Neural cell (in vitro differentiated cells): ENCODE results near the gene FLOT2. TPM values are rescaled to one million over a fixed set of nuclear protein-coding genes. Genes with fewer than 3 reads are reported as not detected.

Experiments used
- H2AFZ ChIP-seq: fragments of 200-600, 300-800 bp; sonication (generic), shearing (Covaris generic); 2 replicates; pipeline ENCODE4 v1.6.0; 2014; ENCODE audit warnings: low read depth, mild to moderate bottlenecking, antibody characterized with exemption, low read length, moderate library complexity
- H3F3A ChIP-seq: fragments of 200-600 bp; shearing (Covaris generic); 2 replicates; pipeline ENCODE4 v1.6.1; 2016; ENCODE audit warnings: mild to moderate bottlenecking, moderate library complexity, mixed read lengths, antibody characterized with exemption, low read length; ENCODE audit not compliant: insufficient read depth, poor library complexity, severe bottlenecking
- H3K27ac ChIP-seq: fragments of 200-600, 300-800 bp; sonication (generic), shearing (Covaris generic); 2 replicates; pipeline ENCODE4 v1.5.1; 2014; ENCODE audit warnings: mild to moderate bottlenecking, low read length, moderate library complexity
- H3K27me3 ChIP-seq: fragments of 300-800, 200-600 bp; sonication (generic), shearing (Covaris generic); 2 replicates; pipeline ENCODE4 v1.6.0; 2014; ENCODE audit warnings: mild to moderate bottlenecking, low read depth, low read length, moderate library complexity; ENCODE audit not compliant: insufficient read depth
- H3K36me3 ChIP-seq: fragments of 300-800, 200-600 bp; sonication (generic), shearing (Covaris generic); 2 replicates; pipeline ENCODE4 v1.5.1; 2014; ENCODE audit warnings: mild to moderate bottlenecking, antibody characterized with exemption, low read length, moderate library complexity; ENCODE audit not compliant: insufficient read depth
- H3K4me2 ChIP-seq: fragments of 300-800, 200-600 bp; sonication (generic), shearing (Covaris generic); 2 replicates; pipeline ENCODE4 v1.6.0; 2014; ENCODE audit warnings: mild to moderate bottlenecking, low read length
- H3K4me3 ChIP-seq: fragments of 300-800, 200-600 bp; sonication (generic), shearing (Covaris generic); 2 replicates; pipeline ENCODE4 v1.5.1; 2014; ENCODE audit warnings: mild to moderate bottlenecking, low read length, moderate library complexity
- H3K79me2 ChIP-seq: fragments of 200-600 bp; shearing (Covaris generic); replicated peaks from 2 replicates; pipeline ENCODE4 v1.6.0; 2014; ENCODE audit warnings: mild to moderate bottlenecking, low read length, moderate library complexity; ENCODE audit not compliant: insufficient read depth
- H3K9ac ChIP-seq: fragments of 300-800, 200-600 bp; sonication (generic), shearing (Covaris generic); 2 replicates; pipeline ENCODE4 v1.6.1; 2016; ENCODE audit warnings: mild to moderate bottlenecking, low read length, mixed read lengths
- H3K9me2 ChIP-seq: fragments of 200-600 bp; shearing (Covaris generic); 2 replicates; pipeline ENCODE4 v1.6.1; 2016; ENCODE audit warnings: mild to moderate bottlenecking, low read length, mixed read lengths; ENCODE audit not compliant: insufficient read depth
- H3K9me3 ChIP-seq: fragments of 200-600, 300-800 bp; sonication (generic), shearing (Covaris generic); 2 replicates; pipeline ENCODE4 v1.6.1; 2016; ENCODE audit warnings: mild to moderate bottlenecking, mixed run types, low read length, moderate library complexity, mixed read lengths
- H4K20me1 ChIP-seq: fragments of 200-600 bp; shearing (Covaris generic); 2 replicates; pipeline ENCODE4 v1.6.1; 2016; ENCODE audit warnings: mild to moderate bottlenecking, mixed run types; ENCODE audit not compliant: insufficient read depth
- EP300 ChIP-seq: fragments of 450-650 bp; conservative IDR thresholded peaks from 2 replicates; pipeline ENCODE4 v1.6.1; 2014; ENCODE audit warnings: antibody characterized with exemption, mild to moderate bottlenecking, moderate library complexity; ENCODE audit not compliant: poor library complexity, severe bottlenecking
- EZH2 ChIP-seq: fragments of 200-600, 300-800 bp; shearing (Covaris generic), sonication (generic); IDR thresholded peaks from 2 replicates; pipeline ENCODE4 v1.6.1; 2014; ENCODE audit warnings: antibody characterized with exemption, low read length, borderline replicate concordance, mild to moderate bottlenecking; ENCODE audit not compliant: insufficient read depth, poor library complexity, severe bottlenecking
- MXI1 ChIP-seq: fragments of 450-650 bp; conservative IDR thresholded peaks from 2 replicates; pipeline ENCODE4 v1.6.1; 2014; ENCODE audit warnings: antibody characterized with exemption, mild to moderate bottlenecking; ENCODE audit not compliant: poor library complexity, severe bottlenecking
- POLR2AphosphoS5 ChIP-seq: IDR thresholded peaks from 2 replicates; pipeline ENCODE4 v1.6.1; 2012
- RAD21 ChIP-seq: fragments of 450-650 bp; conservative IDR thresholded peaks from 2 replicates; pipeline ENCODE4 v1.6.1; 2014; ENCODE audit warnings: antibody characterized with exemption, mild to moderate bottlenecking, moderate library complexity
- SMC3 ChIP-seq: fragments of 450-650 bp; conservative IDR thresholded peaks from 2 replicates; pipeline ENCODE4 v1.6.1; 2014; ENCODE audit warnings: antibody characterized with exemption, mild to moderate bottlenecking, moderate library complexity; ENCODE audit not compliant: poor library complexity
- TAF1 ChIP-seq: IDR thresholded peaks from 2 replicates; pipeline ENCODE4 v1.6.1; 2012; ENCODE audit warnings: low read depth
- polyA plus RNA-seq: library from polyadenylated mRNA; depleted of rRNA; stranded (reverse); fragments of >200 nt; gene quantifications from 2 replicates; pipeline ENCODE4 v1.2.3, GENCODE V29; 2014
- TF ChIP-seq, protein P1 (sequence below): IDR thresholded peaks from 2 replicates; pipeline ENCODE4 v1.6.1; 2012; ENCODE audit warnings: borderline replicate concordance
- TF ChIP-seq, protein P2 (sequence below): fragments of 450-650 bp; IDR thresholded peaks from 2 replicates; pipeline ENCODE4 v1.5.1; 2014; ENCODE audit warnings: antibody characterized with exemption, mild to moderate bottlenecking, moderate library complexity; ENCODE audit not compliant: poor library complexity, severe bottlenecking

FLOT2 gene
- polyA plus RNA-seq, 1 donor from 2014 or later, result 27.5 TPM

DNA sequence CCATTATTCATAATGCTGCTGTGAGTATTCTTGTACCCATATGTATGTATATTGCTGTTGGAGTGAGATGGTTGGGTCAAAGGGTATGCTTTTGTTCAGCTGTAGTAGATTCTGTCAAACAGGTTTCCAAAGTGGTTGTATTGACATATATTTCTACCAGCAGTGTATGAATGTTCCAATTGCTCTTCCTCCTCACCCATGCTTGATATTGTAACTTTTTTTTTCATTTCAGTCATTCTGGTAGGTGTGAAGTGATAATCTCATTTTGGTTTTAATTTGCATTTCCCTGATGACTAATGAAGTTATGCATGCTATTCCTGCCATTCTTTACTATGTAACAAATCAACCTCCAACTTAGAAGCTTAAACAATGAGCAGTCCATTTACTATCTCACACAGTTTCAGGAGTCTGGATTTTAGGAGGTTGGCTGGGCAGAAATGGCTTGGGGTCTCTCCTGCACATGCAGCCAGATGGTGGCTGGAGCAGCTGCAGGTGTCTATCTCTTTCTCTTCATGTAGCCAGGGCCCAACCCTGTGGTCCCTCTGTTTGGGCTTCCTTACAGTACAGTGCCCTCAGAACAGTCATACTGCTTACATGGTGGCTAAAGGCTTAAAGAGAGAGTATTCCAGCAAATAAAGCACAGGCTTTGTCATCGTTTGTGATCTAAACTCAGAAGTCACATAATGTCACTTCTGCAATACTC is 21.5 kb downstream of the FLOT2 start:
- Histone ChIP-seq H3K9me3 (no peaks in the 10 kb centered on the region), H3K79me2 (no peaks in the 10 kb centered on the region), H2AFZ (no peak overlapping the region), H3K9ac (no peak overlapping the region), H3K4me3 (no peak overlapping the region), H3K4me2 (no peak overlapping the region), H3K36me3 (no peaks in the 10 kb centered on the region), H3K27me3 (no peaks in the 10 kb centered on the region), H3F3A (no peaks in the 10 kb centered on the region), H3K9me2 (no peaks in the 10 kb centered on the region), H3K27ac (no peak overlapping the region), H4K20me1 (no peaks in the 10 kb centered on the region)
- TF ChIP-seq TAF1, result no peak
- no peak for TF ChIP-seq RAD21
- TF ChIP-seq, protein P1, sequence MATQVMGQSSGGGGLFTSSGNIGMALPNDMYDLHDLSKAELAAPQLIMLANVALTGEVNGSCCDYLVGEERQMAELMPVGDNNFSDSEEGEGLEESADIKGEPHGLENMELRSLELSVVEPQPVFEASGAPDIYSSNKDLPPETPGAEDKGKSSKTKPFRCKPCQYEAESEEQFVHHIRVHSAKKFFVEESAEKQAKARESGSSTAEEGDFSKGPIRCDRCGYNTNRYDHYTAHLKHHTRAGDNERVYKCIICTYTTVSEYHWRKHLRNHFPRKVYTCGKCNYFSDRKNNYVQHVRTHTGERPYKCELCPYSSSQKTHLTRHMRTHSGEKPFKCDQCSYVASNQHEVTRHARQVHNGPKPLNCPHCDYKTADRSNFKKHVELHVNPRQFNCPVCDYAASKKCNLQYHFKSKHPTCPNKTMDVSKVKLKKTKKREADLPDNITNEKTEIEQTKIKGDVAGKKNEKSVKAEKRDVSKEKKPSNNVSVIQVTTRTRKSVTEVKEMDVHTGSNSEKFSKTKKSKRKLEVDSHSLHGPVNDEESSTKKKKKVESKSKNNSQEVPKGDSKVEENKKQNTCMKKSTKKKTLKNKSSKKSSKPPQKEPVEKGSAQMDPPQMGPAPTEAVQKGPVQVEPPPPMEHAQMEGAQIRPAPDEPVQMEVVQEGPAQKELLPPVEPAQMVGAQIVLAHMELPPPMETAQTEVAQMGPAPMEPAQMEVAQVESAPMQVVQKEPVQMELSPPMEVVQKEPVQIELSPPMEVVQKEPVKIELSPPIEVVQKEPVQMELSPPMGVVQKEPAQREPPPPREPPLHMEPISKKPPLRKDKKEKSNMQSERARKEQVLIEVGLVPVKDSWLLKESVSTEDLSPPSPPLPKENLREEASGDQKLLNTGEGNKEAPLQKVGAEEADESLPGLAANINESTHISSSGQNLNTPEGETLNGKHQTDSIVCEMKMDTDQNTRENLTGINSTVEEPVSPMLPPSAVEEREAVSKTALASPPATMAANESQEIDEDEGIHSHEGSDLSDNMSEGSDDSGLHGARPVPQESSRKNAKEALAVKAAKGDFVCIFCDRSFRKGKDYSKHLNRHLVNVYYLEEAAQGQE, result no peak
- TF ChIP-seq, protein P2, sequence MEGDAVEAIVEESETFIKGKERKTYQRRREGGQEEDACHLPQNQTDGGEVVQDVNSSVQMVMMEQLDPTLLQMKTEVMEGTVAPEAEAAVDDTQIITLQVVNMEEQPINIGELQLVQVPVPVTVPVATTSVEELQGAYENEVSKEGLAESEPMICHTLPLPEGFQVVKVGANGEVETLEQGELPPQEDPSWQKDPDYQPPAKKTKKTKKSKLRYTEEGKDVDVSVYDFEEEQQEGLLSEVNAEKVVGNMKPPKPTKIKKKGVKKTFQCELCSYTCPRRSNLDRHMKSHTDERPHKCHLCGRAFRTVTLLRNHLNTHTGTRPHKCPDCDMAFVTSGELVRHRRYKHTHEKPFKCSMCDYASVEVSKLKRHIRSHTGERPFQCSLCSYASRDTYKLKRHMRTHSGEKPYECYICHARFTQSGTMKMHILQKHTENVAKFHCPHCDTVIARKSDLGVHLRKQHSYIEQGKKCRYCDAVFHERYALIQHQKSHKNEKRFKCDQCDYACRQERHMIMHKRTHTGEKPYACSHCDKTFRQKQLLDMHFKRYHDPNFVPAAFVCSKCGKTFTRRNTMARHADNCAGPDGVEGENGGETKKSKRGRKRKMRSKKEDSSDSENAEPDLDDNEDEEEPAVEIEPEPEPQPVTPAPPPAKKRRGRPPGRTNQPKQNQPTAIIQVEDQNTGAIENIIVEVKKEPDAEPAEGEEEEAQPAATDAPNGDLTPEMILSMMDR, result no peak
- TF ChIP-seq EZH2, result no peak
- TF ChIP-seq EP300, result no peak
- TF ChIP-seq POLR2AphosphoS5, result no peak

DNA sequence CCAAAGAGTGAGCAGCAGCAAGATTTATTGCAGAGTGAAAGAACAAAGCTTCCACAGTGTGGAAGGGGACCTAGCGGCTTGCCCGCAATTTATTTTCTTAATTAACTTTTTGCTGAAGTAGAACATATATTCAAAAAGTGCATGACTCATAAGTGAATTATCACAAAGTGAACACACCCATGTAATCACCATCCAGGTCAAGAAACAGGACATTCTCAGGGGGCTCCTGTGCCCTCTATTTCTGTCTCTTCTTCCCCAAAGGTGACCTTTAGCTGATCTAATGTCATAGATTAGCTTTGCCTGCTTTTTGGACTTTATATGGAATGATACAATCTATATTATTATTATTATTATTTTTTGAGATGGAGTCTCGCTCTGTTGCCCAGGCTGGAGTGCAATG is 22.8 kb downstream of the FLOT2 start:
- H3K4me3 ChIP-seq, result no peak overlapping the region
- H3F3A ChIP-seq, result no peaks in the 10 kb centered on the region
- no peaks in the 10 kb centered on the region for H3K79me2 ChIP-seq
- H3K27ac ChIP-seq, result no peak overlapping the region
- H4K20me1 ChIP-seq, result no peaks in the 10 kb centered on the region
- no peak overlapping the region for H3K9ac ChIP-seq
- no peaks in the 10 kb centered on the region for H3K9me2 ChIP-seq
- no peaks in the 10 kb centered on the region for H3K27me3 ChIP-seq
- no peaks in the 10 kb centered on the region for H3K9me3 ChIP-seq
- no peaks in the 10 kb centered on the region for H3K36me3 ChIP-seq
- no peak for TF ChIP-seq RAD21
- TF ChIP-seq EP300, result no peak
- TF ChIP-seq POLR2AphosphoS5, result no peak
- TF ChIP-seq MXI1, result no peak
- TF ChIP-seq, protein P1, result no peak
- no peak for TF ChIP-seq TAF1
- TF ChIP-seq SMC3, result no peak
- TF ChIP-seq EZH2, result no peak
- TF ChIP-seq, protein P2, result no peak
- no peak overlapping the region for H3K4me2 ChIP-seq
- no peak overlapping the region for H2AFZ ChIP-seq
